ENCODE measurements around the gene TM2D1.

DNA sequence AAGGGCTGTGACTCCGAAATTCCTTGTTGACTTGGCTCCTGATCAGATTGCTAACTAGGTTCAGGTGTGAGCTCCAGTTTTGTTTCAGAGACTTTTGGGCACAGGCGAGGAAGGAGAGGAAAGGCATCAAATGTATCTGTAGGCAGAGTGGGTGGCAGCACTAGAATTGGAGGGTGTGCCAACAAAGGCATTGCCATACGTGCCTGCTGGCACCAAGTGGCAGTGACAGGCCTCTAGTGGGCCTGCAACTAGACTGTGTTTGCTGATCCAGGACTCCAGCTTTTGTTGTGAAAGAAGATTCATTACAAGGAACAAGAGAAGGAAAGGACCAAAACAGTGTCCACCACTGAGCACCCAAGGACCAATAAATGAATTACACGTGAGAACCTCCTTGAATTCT lies 79.5 kb downstream of the TM2D1 start:
- TF ChIP-seq ELF4 (IDR thresholded peaks at IDR 0.05), result no peak
- no peak for TF ChIP-seq BHLHE40 (IDR thresholded peaks at IDR 0.05; ENCODE audit: borderline replicate concordance)
- no peak for TF ChIP-seq SP1 (IDR thresholded peaks at IDR 0.05)
- TF ChIP-seq, protein P1, sequence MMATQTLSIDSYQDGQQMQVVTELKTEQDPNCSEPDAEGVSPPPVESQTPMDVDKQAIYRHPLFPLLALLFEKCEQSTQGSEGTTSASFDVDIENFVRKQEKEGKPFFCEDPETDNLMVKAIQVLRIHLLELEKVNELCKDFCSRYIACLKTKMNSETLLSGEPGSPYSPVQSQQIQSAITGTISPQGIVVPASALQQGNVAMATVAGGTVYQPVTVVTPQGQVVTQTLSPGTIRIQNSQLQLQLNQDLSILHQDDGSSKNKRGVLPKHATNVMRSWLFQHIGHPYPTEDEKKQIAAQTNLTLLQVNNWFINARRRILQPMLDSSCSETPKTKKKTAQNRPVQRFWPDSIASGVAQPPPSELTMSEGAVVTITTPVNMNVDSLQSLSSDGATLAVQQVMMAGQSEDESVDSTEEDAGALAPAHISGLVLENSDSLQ (IDR thresholded peaks at IDR 0.05), result no peak
- TF ChIP-seq FOXM1 (IDR thresholded peaks at IDR 0.05; ENCODE audit: borderline replicate concordance), result no peak
- no peak for TF ChIP-seq HDGF (IDR thresholded peaks at IDR 0.05; ENCODE audit: borderline replicate concordance)
- TF ChIP-seq FOXK2 (IDR thresholded peaks at IDR 0.05), result no peak
- TF ChIP-seq LEF1 (IDR thresholded peaks at IDR 0.05; ENCODE audit: borderline replicate concordance), result no peak
- no peak for TF ChIP-seq L3MBTL2 (conservative IDR thresholded peaks at IDR 0.05)
- no peak for TF ChIP-seq ARNT (IDR thresholded peaks at IDR 0.05)
- no peak for TF ChIP-seq CTBP1 (IDR thresholded peaks at IDR 0.05; ENCODE audit: borderline replicate concordance)
- TF ChIP-seq TARDBP (IDR thresholded peaks at IDR 0.05), result no peak
- TF ChIP-seq SUZ12 (IDR thresholded peaks at IDR 0.05), result no peak
- no peak for TF ChIP-seq FOXA1 (IDR thresholded peaks at IDR 0.05)

Data from HEK293T (cell line).